Stimulated activated CD4-positive, alpha-beta T cell treated with anti-CD3 and anti-CD28 coated beads, Interleukin-1b, Interleukin-23, amount 100 ng/mL, for 1 hour (primary cell): ENCODE data around the gene MVP.
A peak's percentile ranks its signal among the peaks of the same experiment; 100 is the strongest.
"Not testable (repeated sequence)": the region's sequence is repeated elsewhere in the genome, so short reads cannot be mapped to it uniquely, and the experiment has no call there.

ENCODE experiments used
- DNase-seq, 2 donors: peaks; one replicate each; pipeline ENCODE4 v3.0.0-alpha.2; 2020; ENCODE audit warnings: low read depth in 2 of 2

MVP gene

DNA sequence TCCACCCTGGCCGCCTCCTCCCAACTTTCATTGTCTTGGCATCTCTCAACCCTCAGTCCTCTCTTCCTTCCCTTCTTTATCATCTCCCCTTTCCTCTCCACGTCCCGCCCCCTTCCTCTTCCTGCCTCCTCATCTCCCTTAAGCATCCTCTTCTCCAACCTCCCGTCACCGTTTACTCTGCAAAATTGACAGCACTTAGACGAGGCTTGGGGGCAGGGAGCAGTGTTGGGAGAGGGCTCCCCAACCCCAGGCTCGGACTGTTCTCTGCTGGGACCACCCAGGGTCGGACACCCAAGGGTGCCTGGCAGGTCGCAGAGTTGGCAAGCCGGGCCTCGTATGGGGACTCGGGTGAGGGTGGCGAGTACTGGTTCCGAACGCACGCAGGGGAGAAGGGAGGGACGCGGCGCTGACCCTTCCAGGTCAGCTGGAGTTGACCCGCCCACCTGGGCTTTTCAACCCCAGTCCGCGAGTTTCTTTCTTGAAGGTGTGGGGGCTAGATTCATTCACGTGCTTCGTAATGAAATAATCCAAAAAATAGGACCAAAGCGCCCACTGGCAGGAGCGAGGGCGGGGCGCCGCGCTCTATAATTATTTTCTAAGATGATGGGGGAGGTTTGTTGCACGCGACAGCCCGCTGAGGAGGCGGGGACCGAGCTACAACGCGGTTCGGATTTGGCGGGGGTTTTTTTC lies 5.1 kb upstream of the MVP start:
- no peak for DNase-seq

DNA sequence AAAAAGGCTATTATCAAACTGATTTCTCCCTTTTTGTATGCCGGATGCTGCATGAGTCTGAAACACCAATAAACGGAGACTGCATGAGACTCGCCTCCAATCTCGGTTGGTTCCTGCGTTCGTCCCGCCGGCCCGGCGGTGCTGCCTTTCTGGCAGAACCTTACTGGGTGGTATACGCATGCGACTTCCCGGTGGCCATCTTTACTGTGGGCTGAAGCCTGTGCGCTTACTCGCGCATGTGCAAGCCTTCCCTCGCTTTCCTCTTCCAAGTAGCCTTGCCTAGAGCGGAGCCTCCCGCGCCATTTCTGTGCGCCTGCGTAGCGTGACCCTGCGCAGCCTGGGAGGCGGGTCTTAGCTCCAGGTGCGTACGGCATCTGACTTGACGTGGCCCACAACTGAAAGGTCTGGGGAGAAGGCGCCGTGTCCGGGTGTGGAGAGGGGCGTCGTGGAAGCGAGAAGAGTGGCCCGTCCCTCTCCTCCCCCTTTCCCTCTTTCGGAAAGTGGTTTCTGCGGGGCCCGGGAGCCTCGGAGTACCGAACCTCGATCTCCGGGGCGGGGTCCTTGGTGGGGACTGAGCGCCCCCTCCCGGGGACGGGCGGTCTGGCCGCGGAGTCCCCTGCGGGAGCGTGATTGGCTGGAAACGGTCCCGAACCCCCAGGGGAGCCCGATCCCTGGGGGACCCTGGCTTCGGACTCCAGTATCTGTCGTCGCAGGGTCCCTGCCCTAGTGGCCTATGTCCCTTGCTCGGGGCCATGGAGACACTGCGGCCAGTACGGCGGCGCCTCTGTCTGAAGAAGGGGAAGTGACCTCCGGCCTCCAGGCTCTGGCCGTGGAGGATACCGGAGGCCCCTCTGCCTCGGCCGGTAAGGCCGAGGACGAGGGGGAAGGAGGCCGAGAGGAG lies 4.2 kb upstream of the MVP start, which contains the start of gene PAGR1:
Gene PAGR1, plus strand, starts transcription at position 360 of the 901 bp plus-strand sequence. Its CDS starts 374 bp downstream, at position 734.
- DNase-seq: peak; percentile 95 to 97

DNA sequence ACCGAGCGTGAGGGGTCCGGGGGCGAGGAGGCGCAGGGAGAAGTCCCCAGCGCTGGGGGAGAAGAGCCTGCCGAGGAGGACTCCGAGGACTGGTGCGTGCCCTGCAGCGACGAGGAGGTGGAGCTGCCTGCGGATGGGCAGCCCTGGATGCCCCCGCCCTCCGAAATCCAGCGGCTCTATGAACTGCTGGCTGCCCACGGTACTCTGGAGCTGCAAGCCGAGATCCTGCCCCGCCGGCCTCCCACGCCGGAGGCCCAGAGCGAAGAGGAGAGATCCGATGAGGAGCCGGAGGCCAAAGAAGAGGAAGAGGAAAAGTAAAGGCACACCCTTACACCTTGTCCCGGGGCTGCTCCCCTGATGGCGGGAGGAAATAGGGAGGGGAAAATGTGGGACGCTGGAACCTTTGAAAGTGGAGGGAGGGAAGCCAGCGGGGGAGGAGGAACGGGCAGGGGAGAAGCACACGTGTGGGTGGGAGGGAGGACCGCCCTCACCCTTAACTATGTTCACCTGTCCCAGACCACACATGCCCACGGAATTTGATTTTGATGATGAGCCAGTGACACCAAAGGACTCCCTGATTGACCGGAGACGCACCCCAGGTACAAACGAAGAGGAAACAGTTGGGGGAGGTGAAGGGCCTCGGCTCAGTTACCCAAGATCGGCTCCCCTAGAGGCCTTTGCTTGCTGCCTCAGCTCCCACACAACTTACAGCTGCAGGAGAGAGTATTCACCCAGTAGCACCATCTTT lies 3.4 kb upstream of the MVP start:
- no peak for DNase-seq

DNA sequence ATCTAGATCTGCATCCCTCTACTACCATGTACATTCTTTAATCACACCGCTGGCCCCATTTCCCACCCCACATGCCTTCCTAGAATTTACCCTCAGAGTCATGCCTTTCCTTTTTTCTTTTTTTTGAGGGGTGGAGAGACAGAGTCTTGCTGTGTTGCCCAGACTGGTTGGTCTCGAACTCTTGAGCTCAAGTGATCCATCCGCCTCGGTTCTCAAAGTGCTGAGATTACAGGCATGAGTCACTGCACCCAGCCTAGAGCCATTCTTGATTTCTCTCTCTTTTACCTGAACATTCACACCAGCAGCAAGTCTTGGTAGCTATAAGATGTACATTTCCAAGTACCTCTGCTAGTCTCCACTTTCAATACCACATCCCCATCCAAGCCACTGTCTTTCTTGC lies 2.2 kb upstream of the MVP start:
- no peak for DNase-seq

DNA sequence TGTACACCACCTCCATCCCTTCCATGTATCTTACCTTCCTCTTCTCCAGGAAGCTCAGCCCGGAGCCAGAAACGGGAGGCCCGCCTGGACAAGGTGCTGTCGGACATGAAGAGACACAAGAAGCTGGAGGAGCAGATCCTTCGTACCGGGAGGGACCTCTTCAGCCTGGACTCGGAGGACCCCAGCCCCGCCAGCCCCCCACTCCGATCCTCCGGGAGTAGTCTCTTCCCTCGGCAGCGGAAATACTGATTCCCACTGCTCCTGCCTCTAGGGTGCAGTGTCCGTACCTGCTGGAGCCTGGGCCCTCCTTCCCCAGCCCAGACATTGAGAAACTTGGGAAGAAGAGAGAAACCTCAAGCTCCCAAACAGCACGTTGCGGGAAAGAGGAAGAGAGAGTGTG lies 756 bp upstream of the MVP start:
- no peak for DNase-seq

DNA sequence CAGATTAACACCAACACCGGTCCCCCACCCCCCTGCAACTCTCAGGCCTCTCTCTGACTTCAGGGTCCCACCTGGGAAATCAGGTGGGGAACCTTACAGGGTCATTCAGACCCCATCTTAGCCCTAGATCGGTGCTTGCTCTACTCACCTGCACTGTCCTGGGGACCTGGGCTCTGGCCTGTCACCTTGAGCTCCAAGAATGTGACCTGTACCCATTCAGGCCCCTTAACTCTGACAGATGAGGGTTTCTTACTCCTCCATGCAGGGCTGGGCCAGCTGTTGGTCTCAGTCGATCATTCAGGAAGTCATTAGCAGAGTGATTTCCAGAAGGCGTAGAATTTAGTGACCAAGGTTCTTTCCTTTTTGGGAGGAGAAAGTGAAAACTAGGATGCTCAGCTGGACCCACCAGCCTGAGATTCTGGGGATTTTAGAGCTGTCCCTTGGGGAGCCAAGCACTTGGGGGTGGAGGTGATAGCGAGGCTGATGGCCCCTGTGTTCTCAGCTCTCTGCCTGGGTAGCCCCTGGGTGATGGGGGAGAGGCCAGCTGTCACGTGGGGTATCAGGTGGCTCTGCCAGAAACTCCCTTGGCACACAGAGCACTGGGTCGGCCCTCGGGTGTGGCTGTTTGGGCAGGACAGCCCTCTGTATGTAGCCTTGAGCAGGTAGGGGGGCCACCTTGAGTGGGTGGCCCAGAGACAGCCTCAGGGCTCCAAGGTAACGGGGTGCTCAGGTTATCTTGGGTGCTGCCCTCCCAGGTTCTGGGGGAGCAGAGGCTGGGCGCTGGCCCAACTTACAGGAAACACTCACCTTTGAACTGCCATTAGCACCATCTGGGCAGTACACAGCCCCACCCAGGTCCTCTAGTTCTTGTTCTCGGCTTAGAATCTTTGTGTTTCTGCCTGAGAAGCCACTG lies 724 bp downstream of the MVP start:
- DNase-seq: no peak

DNA sequence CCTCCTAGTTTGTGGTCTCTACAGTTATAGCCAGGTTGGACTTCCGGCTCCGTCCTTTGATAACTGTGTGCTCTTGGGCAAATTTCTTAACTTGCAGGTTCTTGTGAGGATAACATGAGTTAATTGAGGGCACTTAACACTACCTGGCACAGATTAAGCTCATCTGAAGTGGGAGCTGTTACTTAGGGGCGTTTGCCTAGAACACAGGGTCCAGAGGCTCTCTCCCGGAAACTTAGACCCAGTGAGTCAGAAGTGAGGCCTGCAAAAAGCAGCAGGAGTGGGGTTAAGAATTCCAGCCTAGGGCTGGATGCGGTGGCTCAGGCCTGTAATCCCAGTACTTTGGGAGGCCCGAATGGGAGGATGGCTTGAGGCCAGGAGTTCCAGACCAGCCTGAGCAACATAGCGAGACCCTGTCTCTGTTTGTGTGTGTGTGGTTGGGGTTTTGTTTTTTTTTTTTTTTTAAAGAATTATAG lies 1.4 kb downstream of the MVP start:
- no peak for DNase-seq

DNA sequence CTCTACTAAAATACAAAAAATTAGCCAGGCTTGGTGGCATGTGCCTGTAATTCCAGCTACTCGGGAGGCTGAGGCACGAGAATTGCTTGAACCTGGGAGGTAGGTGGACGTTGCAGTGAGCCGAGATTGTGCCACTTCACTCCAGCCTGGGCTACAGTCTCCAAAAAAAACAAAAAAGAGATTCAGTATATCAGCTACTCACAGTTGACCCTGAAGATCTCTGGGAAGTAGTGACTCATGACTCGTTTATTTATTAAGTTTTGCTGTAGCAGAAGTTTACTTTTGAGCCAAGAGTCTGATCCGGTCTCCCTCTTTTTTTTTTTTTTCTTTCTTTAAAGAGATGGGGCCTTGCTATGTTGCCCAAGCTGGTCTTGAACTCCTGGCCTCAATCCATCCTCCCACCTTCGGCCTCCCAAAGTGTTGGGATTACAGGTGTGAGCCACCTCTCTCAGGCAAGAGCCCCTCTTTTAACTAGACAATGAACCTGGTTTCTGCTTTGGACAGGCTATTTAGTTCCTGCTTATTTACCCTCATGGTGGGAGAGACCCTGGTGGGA lies 4.4 kb downstream of the MVP start:
- DNase-seq: no peak

DNA sequence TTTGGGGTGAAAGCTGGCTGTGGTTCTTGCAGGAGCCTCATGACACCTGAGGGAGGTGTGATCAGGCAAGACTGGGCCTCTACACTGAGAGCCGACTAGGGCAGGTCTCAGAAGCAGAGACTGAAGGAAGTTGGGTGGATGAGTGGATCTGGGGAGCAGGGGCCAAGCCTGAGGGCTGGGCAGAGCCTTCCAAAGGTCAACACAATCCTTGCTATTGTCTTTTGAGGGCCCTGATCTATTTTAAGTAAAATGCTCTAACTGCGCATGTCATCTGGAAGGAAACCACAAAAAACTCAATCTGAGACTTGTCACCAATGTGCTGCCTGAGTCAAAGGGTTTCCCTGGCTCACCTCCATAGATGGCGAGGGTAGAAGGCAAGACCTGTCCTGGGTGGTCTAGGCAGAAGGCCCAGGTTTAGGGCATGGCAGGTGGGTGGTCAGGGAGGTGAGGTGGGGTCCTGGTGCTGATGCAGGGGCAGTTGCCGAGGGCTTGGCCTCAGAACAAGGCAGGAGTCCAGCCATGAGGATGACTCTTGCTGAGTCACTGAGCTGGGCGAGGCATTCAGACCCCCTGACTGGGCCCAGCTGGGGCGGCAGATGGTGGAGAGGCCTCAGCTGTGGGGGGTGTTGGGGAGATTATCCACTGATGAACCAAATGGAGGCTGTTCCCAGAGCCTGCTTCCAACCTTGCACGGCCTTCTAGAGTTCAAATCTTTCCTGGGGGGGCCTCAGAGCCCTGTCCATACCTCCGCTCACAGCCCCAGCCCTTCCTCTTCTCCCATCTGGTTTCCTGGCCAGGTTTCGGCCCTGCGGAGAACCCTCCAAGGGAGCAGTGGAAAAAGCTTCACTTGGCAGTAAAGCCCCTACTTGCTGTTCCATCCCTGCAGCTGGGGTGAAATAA lies 5.1 kb downstream of the MVP start:
- no peak for DNase-seq

DNA sequence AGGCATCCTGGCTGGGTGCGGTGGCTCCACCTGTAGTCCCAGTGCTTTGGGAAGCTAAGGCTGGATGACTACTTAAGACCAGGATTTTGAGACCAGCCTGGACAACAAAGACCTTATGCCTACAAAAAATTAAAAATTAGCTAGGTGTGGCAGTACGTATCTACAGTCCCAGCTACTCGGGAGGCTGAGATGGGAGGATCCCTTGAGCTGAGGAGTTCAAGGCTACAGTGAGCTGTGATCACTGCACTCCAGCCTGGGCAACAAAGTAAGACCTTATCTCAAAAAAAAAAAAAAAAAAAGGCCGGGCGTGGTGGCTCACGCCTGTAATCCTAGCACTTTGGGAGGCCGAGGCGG lies 6.1 kb downstream of the MVP start:
- DNase-seq: no peak

DNA sequence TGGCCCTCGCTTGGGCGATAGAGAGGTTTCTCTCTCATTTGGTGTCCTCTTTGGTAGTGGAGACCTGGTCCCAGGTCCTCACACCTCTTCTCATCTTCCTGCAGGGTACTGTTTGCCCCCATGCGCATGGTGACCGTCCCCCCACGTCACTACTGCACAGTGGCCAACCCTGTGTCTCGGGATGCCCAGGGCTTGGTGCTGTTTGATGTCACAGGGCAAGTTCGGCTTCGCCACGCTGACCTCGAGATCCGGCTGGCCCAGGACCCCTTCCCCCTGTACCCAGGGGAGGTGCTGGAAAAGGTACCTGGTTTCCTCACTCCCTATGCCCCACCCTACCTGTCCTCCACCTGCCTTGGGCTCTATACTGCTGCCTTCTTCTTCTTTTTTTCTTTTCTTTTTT lies 10.5 kb downstream of the MVP start:
- DNase-seq: no peak

DNA sequence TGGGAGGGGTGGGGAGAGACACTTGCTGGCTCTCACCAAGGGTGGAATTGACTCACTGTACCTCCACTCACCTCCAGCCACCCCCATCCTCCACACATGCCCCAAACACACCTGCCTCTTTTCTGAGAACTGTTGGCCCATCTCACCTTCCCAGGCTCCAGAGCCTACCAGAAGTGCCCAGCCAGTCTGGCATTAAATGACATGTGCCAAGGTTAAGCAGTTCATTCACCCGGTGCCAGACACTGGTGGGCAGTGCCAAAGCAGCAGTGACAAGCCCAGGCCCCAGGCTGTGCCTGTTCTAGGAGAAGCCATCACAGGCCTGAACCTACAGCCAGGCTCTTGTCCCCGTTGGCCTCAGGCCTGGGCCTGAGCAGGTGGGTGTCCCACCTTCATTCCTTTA lies 11.2 kb downstream of the MVP start:
- DNase-seq: no peak

DNA sequence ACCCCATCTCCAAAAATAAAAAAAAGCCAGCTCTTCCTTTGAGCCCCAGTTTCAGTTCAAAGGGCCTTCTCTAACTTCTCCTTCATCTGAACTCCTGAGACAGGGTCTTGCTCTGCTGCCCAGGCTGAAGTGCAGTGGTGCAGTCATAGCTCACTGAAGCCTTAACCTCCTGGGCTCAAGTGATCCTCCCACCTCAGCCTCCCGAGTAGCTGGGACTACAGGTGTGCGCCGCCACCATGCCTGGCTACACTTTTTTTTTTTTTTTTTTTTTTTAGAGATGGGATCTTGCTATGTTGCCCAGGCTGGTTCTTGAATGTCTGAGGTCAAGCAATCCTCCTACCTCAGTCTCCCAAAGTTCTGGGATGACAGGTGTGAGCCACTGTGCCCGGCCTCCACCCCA lies 13.0 kb downstream of the MVP start:
- DNase-seq: not testable (repeated sequence)

DNA sequence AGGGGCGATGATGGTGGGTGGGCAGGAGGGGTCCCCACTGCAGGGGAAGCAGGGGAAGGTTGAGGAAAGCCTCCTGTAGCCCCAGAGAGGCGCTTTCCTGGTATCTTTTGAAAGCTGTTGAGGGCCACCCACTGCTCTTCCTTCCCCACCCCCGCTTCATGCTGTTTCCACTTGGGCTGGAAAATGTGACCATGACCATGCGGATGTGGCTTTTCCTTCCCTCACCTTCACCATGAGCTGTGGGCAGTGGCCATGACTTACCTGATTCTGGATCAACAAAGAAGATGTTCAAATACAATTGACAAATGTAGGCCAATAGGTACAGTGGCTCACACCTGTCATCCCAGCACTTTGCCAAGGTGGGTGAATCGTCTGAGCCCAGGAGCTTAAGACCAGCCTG lies 13.8 kb downstream of the MVP start:
- no peak for DNase-seq

DNA sequence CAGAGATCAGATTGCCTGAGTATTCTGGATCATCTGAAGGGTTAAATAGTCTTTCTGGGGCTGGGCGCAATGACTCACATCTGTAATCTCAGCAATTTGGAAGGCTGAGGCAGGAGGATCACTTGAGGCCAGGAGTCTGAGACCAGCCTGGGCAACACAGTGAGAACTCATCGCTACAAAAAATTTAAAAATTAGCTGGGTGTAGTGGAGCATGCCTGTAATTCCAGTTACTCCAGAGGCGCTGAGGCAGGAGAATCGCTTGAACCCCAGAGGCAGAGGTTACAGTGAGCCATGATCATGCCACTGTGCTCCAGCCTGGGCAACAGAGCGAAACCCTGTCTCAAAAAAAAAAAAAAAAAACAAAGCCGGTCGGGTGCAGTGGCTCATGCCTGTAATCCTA lies 15.7 kb downstream of the MVP start:
- DNase-seq: no peak

DNA sequence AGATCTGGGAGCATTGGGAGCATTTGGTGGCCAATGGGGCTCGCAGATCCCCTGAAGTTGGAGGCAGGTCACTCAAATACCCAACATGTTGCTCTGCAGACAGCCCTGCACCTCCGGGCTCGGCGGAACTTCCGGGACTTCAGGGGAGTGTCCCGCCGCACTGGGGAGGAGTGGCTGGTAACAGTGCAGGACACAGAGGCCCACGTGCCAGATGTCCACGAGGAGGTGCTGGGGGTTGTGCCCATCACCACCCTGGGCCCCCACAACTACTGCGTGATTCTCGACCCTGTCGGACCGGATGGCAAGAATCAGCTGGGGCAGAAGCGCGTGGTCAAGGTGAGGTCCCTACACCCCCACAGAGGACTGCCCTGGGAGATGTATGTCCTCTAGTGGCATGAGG lies 16.4 kb downstream of the MVP start:
- no peak for DNase-seq

DNA sequence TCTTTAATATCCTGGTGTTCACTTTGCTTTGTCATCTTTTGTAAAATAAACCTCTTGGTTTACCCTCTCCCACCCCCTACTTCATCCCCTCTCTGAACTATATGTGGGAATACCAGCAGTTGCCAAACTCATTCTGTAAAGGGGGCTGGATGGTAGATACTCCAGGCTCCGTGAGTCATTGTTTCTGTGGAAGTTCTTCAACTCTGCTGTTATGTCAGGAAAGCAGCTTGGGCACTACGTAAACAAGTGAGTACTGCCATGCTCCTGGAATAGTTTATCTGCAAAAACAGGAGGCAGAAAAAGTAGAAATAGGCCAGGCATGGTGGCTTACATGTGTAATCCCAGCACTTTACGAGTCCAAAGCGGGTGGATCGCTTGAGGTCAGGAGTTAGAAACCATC lies 17.6 kb downstream of the MVP start:
- DNase-seq: no peak

DNA sequence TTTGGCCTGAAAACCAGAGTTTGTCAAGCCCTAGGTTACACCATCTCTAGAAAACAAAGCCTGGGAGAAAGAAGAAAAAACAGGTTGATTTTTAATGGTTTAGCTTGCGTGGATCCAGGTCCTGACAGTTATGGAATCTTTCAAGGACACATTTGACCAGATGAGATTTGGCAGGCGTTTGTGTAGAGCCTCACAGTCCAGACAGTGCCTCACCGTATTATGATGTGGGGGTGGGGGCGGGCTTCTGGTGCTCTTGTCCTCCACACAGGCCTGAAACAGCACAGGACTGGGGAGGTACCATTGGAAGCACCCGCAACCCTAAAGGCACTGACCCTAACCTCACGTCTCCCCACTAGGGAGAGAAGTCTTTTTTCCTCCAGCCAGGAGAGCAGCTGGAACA lies 19.6 kb downstream of the MVP start:
- no peak for DNase-seq

DNA sequence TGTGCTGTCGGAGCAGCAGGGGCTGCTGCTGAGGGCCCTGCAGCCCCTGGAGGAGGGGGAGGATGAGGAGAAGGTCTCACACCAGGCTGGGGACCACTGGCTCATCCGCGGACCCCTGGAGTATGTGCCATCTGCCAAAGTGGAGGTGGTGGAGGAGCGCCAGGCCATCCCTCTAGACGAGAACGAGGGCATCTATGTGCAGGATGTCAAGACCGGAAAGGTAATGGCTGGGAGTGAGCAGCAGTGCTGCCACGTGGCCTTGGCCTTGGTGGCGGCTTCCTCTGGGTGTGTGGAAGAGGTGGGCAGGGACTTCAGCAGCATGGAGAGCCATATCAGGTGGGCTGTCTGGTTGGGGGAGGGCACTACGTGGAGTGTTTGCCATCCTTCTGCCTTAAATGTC lies 20.0 kb downstream of the MVP start:
- no peak for DNase-seq

DNA sequence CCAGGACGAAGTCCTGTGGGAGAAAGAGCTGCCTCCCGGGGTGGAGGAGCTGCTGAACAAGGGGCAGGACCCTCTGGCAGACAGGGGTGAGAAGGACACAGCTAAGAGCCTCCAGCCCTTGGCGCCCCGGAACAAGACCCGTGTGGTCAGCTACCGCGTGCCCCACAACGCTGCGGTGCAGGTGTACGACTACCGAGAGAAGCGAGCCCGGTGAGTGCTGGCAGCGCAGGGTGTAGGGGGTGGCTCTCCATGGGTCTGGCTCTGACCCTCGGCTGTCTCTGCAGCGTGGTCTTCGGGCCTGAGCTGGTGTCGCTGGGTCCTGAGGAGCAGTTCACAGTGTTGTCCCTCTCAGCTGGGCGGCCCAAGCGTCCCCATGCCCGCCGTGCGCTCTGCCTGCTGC lies 21.4 kb downstream of the MVP start:
- no peak for DNase-seq
